Activated naive CD4-positive, alpha-beta T cell treated with anti-CD3 and anti-CD28 coated beads, Interleukin-2, amount 50 U/mL, for 16 hours (primary cell): ENCODE data around the gene ZBED1.

Experiments used
- DNase-seq: peaks from one replicate; pipeline ENCODE4 v3.0.0-alpha.2; 2020

ZBED1 gene

DNA sequence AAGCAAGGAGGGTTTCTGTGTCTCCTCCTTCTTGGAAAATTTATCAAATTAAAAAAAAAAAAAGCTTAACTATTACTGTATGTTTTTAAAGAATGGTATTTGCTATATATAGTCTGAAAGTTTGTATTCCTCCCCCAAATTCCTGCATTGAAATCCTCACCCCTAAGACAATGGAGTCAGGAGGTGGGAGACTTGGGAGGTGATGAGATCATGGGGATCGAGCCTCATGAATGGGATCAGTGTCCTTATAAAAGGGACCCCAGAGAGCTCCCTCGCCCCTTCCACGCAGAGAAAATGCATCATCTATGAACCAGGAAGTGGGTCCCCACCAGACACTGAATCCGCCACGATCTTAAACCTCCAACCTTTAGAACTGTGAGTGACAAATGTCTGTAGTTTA, 50.1 kb downstream of the ZBED1 start:
- DNase-seq = no peak

DNA sequence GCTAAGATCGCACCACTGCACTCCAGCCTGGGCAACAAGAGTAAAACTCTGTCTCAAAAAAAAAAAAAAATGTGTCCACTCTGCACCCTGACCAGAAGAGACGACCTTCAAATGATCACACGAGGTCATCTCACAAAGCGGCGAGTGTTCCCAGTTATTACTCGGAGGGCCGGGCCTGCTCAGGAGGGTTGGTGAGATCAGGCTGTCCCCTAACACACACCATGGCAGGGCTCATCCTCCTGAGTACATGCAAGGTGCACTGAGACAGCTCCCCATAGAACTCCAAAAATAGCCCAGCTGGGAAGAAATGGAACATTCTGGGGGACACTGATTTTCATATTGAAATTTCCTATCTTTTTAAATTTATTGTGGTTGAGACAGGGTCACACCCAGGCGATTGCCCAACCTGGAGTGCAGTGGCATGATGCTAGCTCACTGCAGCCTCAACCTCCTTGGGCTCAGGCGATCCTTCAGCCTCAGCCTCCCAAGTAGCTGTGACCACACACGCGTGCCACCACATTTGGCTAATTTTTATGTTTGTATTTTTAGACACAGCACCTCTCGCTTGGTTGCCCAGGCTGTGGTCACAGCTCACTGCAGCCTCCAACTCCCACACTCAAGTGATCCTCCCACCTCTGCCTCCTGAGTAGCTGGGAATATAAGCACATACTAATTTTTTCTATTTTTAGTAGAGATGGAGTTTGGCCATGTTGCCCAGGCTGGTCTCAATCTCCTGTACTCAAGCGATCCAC, 51.5 kb downstream of the ZBED1 start:
- no peak for DNase-seq

DNA sequence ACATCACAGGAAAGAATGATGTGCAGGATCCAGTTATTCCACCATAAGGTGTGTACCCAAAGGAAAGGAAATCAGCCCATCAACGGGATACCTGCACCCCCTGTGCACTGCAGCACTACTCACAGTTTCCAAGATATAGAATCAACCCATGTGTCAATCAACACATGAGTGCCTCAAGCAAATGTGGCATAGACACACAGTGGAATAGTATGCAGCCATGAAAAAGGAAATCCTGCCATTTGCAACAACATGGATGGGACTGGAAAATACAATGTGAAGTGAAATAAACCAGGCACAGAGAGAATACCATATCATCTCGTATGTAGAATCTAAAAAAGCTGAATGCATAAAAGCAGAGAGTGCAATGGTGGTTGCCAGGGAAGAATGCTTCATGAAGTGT, 53.3 kb downstream of the ZBED1 start:
- DNase-seq = no peak

DNA sequence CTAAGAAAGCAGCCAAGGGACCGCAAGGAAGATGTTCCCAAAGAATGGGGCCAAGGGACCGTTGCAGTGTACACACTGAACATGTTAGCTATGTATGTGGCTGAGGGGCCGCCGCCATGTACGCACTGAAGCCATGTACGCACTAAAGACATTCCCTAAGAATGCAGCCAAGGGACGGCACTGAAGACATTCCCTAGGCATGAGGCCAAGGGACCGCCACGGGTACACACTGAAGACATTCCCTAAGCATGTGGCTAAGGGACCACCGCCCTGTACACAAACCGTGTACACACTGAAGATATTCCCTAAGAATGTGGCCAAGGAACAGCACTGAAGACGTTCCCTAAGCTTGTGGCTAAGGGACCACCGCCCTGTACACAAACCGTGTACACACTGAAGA, 54.0 kb downstream of the ZBED1 start:
- DNase-seq = no peak

DNA sequence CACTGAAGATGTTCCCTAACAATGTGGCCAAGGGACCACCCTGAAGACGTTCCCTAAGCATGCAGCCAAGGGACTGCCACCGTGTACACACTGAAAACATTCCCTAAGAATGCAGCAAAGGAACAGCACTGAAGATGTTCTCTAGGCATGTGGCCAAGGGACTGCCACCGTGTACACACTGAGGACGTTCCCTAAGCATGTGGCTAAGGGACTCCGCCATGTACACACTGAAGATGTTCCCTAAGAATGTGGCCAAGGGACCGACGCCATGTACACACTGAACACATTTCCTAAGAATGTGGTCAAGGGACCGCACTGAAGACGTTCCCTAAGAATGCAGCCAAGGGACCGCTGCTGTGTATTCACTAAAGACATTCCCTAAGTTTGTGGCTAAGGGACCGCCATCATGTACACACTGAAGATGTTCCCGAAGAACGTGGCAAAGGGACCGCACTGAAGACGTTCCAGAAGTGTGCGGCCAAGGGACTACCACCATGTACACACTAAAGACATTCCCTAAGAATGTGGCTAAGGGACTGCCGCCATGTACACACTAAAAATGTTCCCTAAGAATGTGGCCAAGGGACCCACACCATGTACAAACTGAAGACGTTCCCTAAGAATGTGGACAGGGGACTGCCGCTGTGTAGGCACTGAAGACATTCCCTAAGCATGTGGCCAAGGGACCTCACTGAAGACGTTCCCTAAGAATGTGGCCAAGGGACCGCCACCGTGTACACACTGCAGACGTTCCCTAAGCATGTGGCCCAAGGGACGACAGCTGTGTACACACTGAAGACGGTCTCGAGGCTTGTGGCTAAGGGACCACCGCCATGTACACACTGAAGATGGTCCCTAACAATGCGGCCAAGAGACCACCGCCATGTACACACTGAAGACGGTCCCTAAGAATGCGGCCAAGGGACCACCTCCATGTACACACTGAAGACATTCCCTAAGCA, 54.8 kb downstream of the ZBED1 start:
- no peak for DNase-seq

DNA sequence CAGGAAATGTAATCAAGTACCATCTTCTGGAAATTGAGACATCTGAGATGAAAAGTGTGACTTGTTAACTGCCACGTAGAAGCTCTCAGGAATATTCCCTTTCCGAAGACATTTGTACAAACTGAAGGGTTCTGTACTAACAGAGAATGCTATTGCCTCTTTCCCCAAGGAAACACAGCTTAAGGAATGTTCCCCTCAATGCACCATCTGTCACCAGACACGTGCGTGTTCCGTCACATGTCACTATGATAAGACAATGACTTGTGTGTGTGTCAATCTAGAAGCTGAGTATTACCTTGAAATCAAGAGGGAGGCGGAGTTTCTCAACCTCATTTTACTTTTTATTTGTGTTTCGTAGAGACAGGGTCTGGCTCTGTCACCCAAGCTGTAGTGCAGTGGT, 58.1 kb downstream of the ZBED1 start:
- DNase-seq = no peak

DNA sequence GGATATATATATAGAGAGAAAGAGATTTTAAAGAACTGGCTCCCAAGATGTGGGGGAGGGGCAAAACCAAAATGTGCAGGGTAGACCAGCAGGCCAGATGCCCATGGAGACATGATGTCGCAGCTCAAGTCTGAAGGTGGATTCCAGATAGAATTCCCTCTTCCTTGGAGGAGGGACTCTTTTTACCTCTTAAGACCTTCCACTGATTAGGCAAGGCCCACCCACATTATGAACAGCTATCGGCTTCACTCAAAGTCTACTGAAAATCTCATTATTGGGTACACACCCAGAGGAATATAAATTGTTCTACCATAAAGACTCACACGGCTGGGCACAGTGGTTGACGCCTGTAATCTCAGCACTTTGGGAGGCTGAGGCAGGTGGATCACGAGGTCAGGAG, 59.3 kb downstream of the ZBED1 start:
- no peak for DNase-seq

DNA sequence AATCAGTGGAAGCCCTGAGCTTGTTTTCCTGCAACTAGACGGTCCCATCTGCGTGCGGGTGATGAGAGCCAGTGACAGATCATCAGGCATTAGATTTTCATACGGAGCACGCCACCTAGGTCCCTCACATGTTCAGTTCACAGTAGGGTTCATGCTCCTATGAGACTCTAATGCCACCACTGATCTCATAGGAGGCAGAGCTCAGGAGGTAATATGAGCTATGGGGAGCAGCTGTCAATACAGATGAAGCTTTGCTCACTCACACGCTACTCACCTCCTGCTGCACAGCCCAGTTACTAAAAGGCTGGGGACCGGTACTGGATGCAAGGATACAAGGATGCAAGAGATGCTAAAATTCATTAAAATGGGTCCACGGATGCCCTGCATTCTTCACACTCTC, 61.2 kb downstream of the ZBED1 start:
- no peak for DNase-seq
